A673 (cell line): ENCODE results near the gene HNF1A. TPM values are rescaled to one million over a fixed set of nuclear protein-coding genes. Genes with fewer than 3 reads are reported as not detected.

Source experiments
- BruUV-seq: library from RNA; stranded (reverse); fragments of 400-500 nt; replicated peaks from 2 replicates; lab custom pipeline; 2021; lab: Mats Ljungman, UMichigan
- CTCF ChIA-PET: fragments of 300-600 bp; sonication (Branson Sonifier 250); formaldehyde crosslinking; loops from one replicate; lab custom pipeline; 2022; ENCODE audit warnings: antibody characterized with exemption; lab: Charles Lee
- POLR2A ChIA-PET: fragments of 300-600 bp; sonication (Branson Sonifier 250); formaldehyde crosslinking; loops from one replicate; lab custom pipeline; 2022; ENCODE audit warnings: antibody characterized with exemption; ENCODE audit not compliant: low non-redundant PET; lab: Charles Lee
- DNase-seq: peaks from one replicate; pipeline ENCODE4 v3.0.0-alpha.2; 2015; ENCODE audit warnings: low spot score
- H3K27ac ChIP-seq: fragments of 200-600 bp; sonication (generic); 2 replicates; pipeline ENCODE4 v1.5.1; 2016; ENCODE audit warnings: mixed run types, low read depth, mild to moderate bottlenecking, mixed read lengths, antibody characterized with exemption, low read length; ENCODE audit not compliant: poor library complexity, severe bottlenecking
- H3K27me3 ChIP-seq: fragments of 200-600 bp; sonication (generic); replicated peaks from 2 replicates; pipeline ENCODE4 v1.6.1; 2017; ENCODE audit warnings: mixed run types, low read depth, mild to moderate bottlenecking, mixed read lengths, antibody characterized with exemption, low read length; ENCODE audit not compliant: insufficient read depth, poor library complexity
- H3K36me3 ChIP-seq: fragments of 200-600 bp; sonication (generic); 2 replicates; pipeline ENCODE4 v1.6.1; 2016; ENCODE audit warnings: mixed run types, mild to moderate bottlenecking, mixed read lengths, antibody characterized with exemption, low read length; ENCODE audit not compliant: insufficient read depth, poor library complexity, severe bottlenecking
- H3K4me1 ChIP-seq: fragments of 200-600 bp; sonication (generic); 2 replicates; pipeline ENCODE4 v1.6.1; 2017; ENCODE audit warnings: mixed run types, mild to moderate bottlenecking, mixed read lengths, antibody characterized with exemption, low read length; ENCODE audit not compliant: insufficient read depth, poor library complexity, severe bottlenecking
- H3K4me3 ChIP-seq: fragments of 200-600 bp; sonication (generic); 2 replicates; pipeline ENCODE4 v1.5.1; 2016; ENCODE audit warnings: low read depth, mixed run types, mild to moderate bottlenecking, mixed read lengths, low read length; ENCODE audit not compliant: poor library complexity, severe bottlenecking
- H3K9me3 ChIP-seq: fragments of 200-600 bp; sonication (generic); 2 replicates; pipeline ENCODE4 v1.6.1; 2016; ENCODE audit warnings: mixed run types, low read depth, mild to moderate bottlenecking, mixed read lengths, antibody characterized with exemption, low read length; ENCODE audit not compliant: poor library complexity, severe bottlenecking
- CTCF ChIP-seq: fragments of 300-800, 200-600 bp; sonication (generic); conservative IDR thresholded peaks from 2 replicates; pipeline ENCODE4 v1.5.1; 2017; ENCODE audit warnings: low read depth, mild to moderate bottlenecking, antibody characterized with exemption, low read length, moderate library complexity, mixed read lengths
- EZH2 ChIP-seq: fragments of 200-600 bp; sonication (generic); IDR thresholded peaks from 2 replicates; pipeline ENCODE4 v1.6.1; 2017; ENCODE audit warnings: borderline replicate concordance, low read depth, mild to moderate bottlenecking, mixed read lengths, antibody characterized with exemption, low read length; ENCODE audit not compliant: poor library complexity, severe bottlenecking
- intact Hi-C: fragments of 100-400 bp; cut with micrococcal nuclease; formaldehyde crosslinking; loops from one replicate; pipeline ENCODE4 v1.10.0; 2022; ENCODE audit not compliant: unreplicated experiment
- total RNA-seq: library from RNA; stranded (reverse); gene quantifications from 2 replicates; pipeline ENCODE4 v1.2.3, GENCODE V29; 2021

Gene HNF1A
- total RNA-seq, 1 experiment from 2014 or later, result not detected

- Histone ChIP-seq H3K9me3 (no peaks in the 10 kb centered on the region), H3K4me1 (no peaks in the 10 kb centered on the region), H3K27ac (no peak overlapping the region), H3K36me3 (no peaks in the 10 kb centered on the region), H3K4me3 (no peak overlapping the region), H3K27me3 (no peaks in the 10 kb centered on the region)
- ChIA-PET POLR2A (no interaction called here), CTCF (no interaction called here)
- no TSS peak for BruUV-seq
- intact Hi-C loops, result no loop called here
- TF ChIP-seq CTCF (no peak), EZH2 (no peak)
- DNase-seq, result no peak
Observed at GRCh38 chr12:120982659-120983058, 4.3 kb downstream of the HNF1A start.

DNA sequence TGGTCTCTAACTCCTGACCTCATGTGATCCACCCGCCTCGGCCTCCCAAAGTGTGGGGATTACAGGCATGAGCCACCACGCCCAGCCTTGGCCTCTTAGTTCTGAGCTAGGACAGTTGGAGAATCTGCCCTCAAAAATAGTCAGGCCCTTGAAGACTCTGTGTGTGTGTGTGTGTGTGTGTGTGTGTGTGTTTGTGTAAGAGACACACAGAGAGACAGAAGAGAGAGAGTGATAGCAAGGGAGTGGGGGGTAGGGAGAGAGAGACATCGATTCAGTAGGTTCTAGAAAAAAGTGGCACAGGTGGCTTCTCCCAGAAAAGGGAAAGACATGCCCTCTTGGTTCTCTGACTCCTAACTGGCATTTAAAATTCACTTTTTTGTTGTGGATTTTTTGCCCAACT is 5.4 kb downstream of the HNF1A start:
- H3K4me1 ChIP-seq, result no peaks in the 10 kb centered on the region
- CTCF ChIA-PET, result no interaction called here
- intact Hi-C loops, result no loop called here
- DNase-seq, result no peak
- no peaks in the 10 kb centered on the region for H3K36me3 ChIP-seq
- no peaks in the 10 kb centered on the region for H3K27me3 ChIP-seq
- no peaks in the 10 kb centered on the region for H3K9me3 ChIP-seq
- H3K4me3 ChIP-seq, result no peak overlapping the region
- BruUV-seq, result no TSS peak
- POLR2A ChIA-PET, result interaction anchor here (0.5 kb wide), 1 partner anchor 31 kb away, joined by 4 read pairs; no protein-coding TSS in a partner anchor
- TF ChIP-seq EZH2 (no peak), CTCF (no peak)
- H3K27ac ChIP-seq, result no peak overlapping the region

DNA sequence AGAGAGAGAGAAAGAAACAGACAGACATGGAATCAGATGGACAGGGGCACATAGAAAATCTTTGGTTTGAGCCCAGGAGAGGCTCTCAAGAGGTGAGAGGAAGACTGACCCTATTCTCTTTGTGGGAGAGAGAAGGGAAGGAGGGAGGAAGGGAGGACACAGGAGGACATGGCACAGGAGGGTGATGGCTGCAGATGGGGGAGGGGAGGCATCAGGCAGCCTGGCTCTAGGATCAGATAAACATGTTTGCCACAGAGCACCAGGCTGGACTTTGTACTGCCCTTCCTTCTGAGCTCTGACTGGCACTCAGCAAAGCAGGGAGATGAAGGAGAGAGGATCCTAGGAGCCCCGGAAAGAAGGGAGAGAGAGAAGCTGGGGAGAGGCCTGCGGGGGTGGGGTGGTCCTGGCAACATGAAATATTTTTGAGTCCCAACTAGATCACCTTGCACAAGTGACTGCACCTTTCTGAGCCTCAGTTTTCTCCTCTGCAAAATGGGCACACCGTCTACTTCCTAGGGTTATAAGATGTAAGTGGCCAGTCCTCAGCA is 6.1 kb downstream of the HNF1A start:
- Histone ChIP-seq H3K36me3 (no peaks in the 10 kb centered on the region), H3K27ac (no peak overlapping the region), H3K4me1 (no peaks in the 10 kb centered on the region), H3K9me3 (no peaks in the 10 kb centered on the region), H3K4me3 (no peak overlapping the region), H3K27me3 (no peaks in the 10 kb centered on the region)
- POLR2A ChIA-PET, result no interaction called here
- intact Hi-C loops, result no loop called here
- DNase-seq, result no peak
- CTCF ChIA-PET, result interaction anchor here (0.6 kb wide), 1 partner anchor 28 kb away, joined by 6 read pairs; no protein-coding TSS in a partner anchor
- TF ChIP-seq CTCF (no peak), EZH2 (no peak)
- BruUV-seq, result no TSS peak
